ENCODE data around the gene RAB34.
"Not testable (repeated sequence)": the region's sequence is repeated elsewhere in the genome, so short reads cannot be mapped to it uniquely, and the experiment has no call there.

Gene RAB34

DNA sequence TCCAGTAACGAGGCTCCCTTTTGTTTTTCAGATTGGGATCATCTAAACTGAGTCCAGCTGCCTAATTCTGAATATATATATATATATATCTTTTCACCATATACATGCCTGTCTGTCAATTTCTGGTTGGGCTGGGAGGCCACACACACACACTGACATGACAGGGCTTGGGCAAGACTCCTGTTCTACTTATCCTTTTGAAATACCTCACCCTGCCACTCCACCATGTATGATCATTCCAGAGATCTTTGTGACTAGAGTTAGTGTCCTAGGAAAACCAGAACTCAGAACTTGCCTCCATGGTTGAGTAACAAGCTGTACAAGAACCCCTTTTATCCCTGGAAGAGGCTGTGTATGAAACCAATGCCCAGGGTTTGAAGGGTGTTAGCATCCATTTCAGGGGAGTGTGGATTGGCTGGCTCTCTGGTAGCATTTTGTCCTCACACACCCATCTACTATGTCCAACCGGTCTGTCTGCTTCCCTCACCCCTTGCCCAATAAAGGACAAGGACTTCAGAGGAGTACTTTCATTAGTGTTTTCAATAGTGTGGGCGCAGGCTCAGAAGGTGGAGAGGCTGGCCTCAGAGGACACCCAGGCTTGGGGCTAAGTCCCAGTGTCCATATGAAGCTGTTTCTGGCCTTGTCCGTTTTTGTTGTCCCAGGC lies 6.3 kb upstream of the RAB34 start:
- peak overlapping the region; percentile 99 for H3K27ac ChIP-seq (ENCODE audit: extremely low read depth, low read depth, low read length)

DNA sequence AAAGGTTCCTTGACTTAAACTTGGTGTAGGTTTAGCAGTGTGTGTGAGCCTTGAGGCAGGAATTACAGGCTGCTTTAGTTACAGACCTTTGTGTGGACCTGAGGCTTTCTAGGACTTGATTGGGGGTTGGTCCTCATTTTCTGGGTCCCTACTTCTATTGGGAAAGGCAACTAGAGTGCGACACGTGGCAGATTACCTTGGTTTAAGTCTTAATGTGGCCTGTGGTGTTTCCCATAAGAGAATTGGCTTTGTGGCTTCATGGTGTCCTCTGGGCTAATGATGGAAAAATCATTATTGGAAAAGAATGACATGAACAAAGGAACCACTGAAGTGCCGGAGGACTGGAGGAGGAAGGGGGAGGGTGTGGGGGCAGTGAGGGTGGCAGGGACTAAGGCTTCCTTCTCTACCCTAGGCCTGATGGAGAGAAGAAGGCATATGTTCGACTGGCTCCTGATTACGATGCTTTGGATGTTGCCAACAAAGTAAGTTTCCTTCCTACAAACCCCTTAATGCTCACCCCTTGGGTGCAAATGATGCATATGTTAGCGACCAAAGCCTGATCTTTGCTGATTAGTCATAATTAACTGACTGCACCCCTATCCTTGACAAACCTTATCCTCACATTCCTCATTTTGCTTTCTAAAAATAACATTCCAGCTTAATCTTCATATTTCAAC lies 5.6 kb upstream of the RAB34 start:
- Histone ChIP-seq H3K27ac (ENCODE audit: extremely low read depth, low read depth, low read length) (peak overlapping the region; percentile 90), H3K4me3 (ENCODE audit: low read depth, low read length) (no peak overlapping the region), H3K4me1 (ENCODE audit: control insufficient read depth, insufficient read depth, low read length) (peaks cover 17% of the 10 kb centered on the region), H3K36me3 (ENCODE audit: control insufficient read depth in 2 of 2, insufficient read depth in 1 of 2, low read length in 2 of 2) (peaks cover 26 to 53% of the 10 kb centered on the region in 2 experiments), H3K9me3 (ENCODE audit: control insufficient read depth, insufficient read depth, low read depth, low read length) (no peaks in the 10 kb centered on the region)
- CTCF ChIA-PET: interaction anchor here (0.7 to 13.6 kb wide), 2 partner anchors 24 to 683 kb away, joined by 3 to 445 read pairs; partner anchors contain the start of gene TRAF4
- no peak for TF ChIP-seq ZNF560 (tag by site-specific recombination; IDR thresholded peaks at IDR 0.05; ENCODE audit: borderline replicate concordance)
- 0 out of 2 replicates have a peak, but pooled peaks have one; percentile 31 for TF ChIP-seq ZFHX2 (tag by site-specific recombination; conservative IDR thresholded peaks at IDR 0.05)
- TF ChIP-seq, protein P1, sequence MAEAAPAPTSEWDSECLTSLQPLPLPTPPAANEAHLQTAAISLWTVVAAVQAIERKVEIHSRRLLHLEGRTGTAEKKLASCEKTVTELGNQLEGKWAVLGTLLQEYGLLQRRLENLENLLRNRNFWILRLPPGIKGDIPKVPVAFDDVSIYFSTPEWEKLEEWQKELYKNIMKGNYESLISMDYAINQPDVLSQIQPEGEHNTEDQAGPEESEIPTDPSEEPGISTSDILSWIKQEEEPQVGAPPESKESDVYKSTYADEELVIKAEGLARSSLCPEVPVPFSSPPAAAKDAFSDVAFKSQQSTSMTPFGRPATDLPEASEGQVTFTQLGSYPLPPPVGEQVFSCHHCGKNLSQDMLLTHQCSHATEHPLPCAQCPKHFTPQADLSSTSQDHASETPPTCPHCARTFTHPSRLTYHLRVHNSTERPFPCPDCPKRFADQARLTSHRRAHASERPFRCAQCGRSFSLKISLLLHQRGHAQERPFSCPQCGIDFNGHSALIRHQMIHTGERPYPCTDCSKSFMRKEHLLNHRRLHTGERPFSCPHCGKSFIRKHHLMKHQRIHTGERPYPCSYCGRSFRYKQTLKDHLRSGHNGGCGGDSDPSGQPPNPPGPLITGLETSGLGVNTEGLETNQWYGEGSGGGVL (tag by site-specific recombination; IDR thresholded peaks at IDR 0.05): peak; percentile 40; the same call in 1 of the 2 replicates
- TF ChIP-seq ZNF366 (tag by site-specific recombination; conservative IDR thresholded peaks at IDR 0.05): 0 out of 2 replicates have a peak, but pooled peaks have one; percentile 29
- TF ChIP-seq, protein P2, sequence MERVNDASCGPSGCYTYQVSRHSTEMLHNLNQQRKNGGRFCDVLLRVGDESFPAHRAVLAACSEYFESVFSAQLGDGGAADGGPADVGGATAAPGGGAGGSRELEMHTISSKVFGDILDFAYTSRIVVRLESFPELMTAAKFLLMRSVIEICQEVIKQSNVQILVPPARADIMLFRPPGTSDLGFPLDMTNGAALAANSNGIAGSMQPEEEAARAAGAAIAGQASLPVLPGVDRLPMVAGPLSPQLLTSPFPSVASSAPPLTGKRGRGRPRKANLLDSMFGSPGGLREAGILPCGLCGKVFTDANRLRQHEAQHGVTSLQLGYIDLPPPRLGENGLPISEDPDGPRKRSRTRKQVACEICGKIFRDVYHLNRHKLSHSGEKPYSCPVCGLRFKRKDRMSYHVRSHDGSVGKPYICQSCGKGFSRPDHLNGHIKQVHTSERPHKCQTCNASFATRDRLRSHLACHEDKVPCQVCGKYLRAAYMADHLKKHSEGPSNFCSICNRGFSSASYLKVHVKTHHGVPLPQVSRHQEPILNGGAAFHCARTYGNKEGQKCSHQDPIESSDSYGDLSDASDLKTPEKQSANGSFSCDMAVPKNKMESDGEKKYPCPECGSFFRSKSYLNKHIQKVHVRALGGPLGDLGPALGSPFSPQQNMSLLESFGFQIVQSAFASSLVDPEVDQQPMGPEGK (tag by site-specific recombination; IDR thresholded peaks at IDR 0.05): peak; percentile 50
- TF ChIP-seq IKZF3 (tag by site-specific recombination; IDR thresholded peaks at IDR 0.05): peak; percentile 54; the same call in 1 of the 2 replicates
- TF ChIP-seq ZNF19 (tag by site-specific recombination; IDR thresholded peaks at IDR 0.05; ENCODE audit: low read depth): no peak
- TF ChIP-seq ZNF146 (tag by site-specific recombination; IDR thresholded peaks at IDR 0.05): peak; percentile 76
- TF ChIP-seq, protein P3, sequence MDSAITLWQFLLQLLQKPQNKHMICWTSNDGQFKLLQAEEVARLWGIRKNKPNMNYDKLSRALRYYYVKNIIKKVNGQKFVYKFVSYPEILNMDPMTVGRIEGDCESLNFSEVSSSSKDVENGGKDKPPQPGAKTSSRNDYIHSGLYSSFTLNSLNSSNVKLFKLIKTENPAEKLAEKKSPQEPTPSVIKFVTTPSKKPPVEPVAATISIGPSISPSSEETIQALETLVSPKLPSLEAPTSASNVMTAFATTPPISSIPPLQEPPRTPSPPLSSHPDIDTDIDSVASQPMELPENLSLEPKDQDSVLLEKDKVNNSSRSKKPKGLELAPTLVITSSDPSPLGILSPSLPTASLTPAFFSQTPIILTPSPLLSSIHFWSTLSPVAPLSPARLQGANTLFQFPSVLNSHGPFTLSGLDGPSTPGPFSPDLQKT (IDR thresholded peaks at IDR 0.05; ENCODE audit: borderline replicate concordance, low read depth, low read length): no peak
- TF ChIP-seq OSR2 (tag by site-specific recombination; IDR thresholded peaks at IDR 0.05): no peak
- no peak for TF ChIP-seq ZNF174 (tag by site-specific recombination; IDR thresholded peaks at IDR 0.05)
- peak; percentile 47; the same call in 1 of the 2 replicates for TF ChIP-seq SCRT2 (tag by site-specific recombination; IDR thresholded peaks at IDR 0.05)
- TF ChIP-seq EGR2 (tag by site-specific recombination; IDR thresholded peaks at IDR 0.05; ENCODE audit: low read depth): 0 out of 2 replicates have a peak, but pooled peaks have one; percentile 44
- TF ChIP-seq YY1 (tag by site-specific recombination; IDR thresholded peaks at IDR 0.05): no peak
- TF ChIP-seq BCL11B (tag by site-specific recombination; IDR thresholded peaks at IDR 0.05; ENCODE audit: low read depth): no peak
- no peak for TF ChIP-seq ZNF248 (tag by site-specific recombination; IDR thresholded peaks at IDR 0.05)
- no peak for TF ChIP-seq ZNF596 (tag by site-specific recombination; IDR thresholded peaks at IDR 0.05)
- POLR2A ChIA-PET: interaction anchor here (0.7 to 6.7 kb wide), 5 partner anchors 10 to 455 kb away, joined by 3 to 448 read pairs (median 29); partner anchors contain the start of genes PROCA1, SDF2, SUPT6H and TRAF4

More for the DNA sequence above, 6.3 kb upstream of the RAB34 start:
- TF ChIP-seq, protein P4, sequence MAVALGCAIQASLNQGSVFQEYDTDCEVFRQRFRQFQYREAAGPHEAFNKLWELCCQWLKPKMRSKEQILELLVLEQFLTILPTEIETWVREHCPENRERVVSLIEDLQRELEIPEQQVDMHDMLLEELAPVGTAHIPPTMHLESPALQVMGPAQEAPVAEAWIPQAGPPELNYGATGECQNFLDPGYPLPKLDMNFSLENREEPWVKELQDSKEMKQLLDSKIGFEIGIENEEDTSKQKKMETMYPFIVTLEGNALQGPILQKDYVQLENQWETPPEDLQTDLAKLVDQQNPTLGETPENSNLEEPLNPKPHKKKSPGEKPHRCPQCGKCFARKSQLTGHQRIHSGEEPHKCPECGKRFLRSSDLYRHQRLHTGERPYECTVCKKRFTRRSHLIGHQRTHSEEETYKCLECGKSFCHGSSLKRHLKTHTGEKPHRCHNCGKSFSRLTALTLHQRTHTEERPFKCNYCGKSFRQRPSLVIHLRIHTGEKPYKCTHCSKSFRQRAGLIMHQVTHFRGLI (tag by site-specific recombination; IDR thresholded peaks at IDR 0.05): peak; percentile 93; the same call in 1 of the 2 replicates
- peak; percentile 26; the same call in 1 of the 2 replicates for TF ChIP-seq ZFHX2 (tag by site-specific recombination; conservative IDR thresholded peaks at IDR 0.05)
- Histone ChIP-seq H3K4me1 (ENCODE audit: control insufficient read depth, insufficient read depth, low read length) (peaks cover 12% of the 10 kb centered on the region; the same call in 1 of the 2 replicates), H3K36me3 (ENCODE audit: control insufficient read depth in 2 of 2, insufficient read depth in 1 of 2, low read length in 2 of 2) (peaks cover 26 to 53% of the 10 kb centered on the region in 2 experiments)
- H3K4me3 ChIP-seq (ENCODE audit: low read depth, low read length); H3K9me3 ChIP-seq (ENCODE audit: control insufficient read depth, insufficient read depth, low read depth, low read length): not testable (repeated sequence)
- CTCF ChIA-PET: interaction anchor here (13.6 kb wide), 1 partner anchor 23 kb away, joined by 445 read pairs; the partner anchor contains the start of gene TRAF4
- POLR2A ChIA-PET: interaction anchor here (1.5 to 6.7 kb wide), 9 partner anchors 8 to 229 kb away, joined by 3 to 448 read pairs (median 38); partner anchors contain the start of genes BLTP2, PHF12, PROCA1 and SDF2

All from HEK293 (cell line).